HG02678 (cell line): ENCODE data around the gene TRIM66.

Experiments used
- ATAC-seq: cut with Tn5 transposase; IDR thresholded peaks from one replicate; pipeline ENCODE4 v1.9.1; 2021; ENCODE audit warnings: mild to moderate bottlenecking, moderate library complexity; ENCODE audit not compliant: unreplicated experiment

TRIM66 gene

DNA sequence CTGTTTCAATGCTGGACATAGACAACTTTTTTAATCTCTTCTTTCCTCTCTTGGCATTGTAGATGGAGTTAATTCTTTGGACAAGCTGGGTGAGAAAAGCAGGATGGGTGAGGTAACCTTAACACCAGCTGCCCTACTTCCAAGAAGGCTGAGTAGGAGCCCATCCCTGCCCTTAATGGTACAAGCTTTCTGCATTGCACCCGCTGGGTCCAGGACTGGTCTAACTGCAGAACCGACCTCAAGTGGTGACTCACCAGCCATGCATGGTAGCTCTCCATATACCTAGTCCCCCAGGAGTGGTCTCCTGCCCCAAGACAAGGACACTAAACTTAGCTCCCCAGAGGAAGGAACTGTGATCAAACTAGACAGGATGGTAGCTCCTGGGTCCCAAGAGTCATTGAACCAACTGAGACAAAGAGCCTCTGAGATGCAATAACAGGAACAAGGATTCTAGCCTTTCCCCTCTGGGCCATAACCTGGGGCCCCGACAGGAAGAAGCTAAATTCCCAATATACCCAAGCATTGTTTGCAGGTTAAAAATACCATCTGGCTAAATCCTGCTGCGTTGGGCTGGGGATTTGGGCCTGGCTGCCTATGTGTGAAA is 32.3 kb upstream of the TRIM66 start:
- ATAC-seq, result no peak

DNA sequence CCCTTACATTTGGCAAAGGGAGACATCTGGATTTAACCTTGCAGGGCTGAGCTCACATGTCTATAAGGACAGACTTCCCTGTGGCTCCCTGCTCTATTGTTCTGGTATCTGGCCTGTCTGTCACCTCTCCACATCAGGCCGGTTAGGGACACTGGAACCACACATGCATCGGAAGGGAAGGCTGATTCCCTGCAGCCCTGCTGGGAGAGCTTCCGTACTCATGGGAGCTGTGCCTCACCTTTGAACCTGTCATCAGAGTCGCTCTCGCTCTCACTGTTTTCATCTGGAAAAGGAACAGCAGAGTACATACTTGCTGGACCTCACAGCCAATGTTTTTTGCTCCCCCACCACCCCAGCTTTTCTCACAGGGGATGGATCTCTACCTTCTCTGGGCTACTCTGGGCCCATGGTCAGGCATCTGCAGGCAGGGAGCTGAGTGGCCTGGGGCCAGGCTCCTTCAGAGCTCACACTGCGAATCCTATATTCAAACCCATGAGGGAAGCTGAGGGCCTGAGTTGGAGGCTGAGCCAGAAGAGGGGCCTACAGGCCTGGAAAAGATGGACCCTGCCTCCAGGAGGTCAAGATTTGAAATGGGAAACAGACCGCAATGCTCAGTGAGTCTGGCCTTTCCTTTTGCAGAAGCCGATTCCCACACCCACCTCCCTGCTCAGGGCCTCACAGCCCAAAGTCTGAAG is 31.4 kb upstream of the TRIM66 start:
- no peak for ATAC-seq

DNA sequence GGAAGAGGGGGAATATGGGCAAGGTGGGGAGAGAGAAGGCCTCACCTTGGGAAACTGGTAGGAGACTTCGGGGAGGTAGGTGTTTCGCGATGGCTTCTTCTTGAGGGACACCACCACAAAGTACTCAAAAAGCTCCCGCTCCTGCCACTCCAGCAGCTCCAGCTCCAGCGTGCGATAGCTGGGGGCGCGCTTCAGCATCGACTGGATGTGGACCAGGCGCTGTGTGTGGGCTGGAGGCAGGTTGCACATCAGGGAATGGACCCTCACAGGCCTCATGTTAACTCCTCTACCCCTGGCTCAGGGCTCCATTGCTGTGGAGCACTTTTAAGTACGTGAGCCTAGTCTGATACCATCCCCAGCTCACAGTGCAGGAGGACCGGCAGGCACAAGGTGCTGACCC is 30.0 kb upstream of the TRIM66 start:
- ATAC-seq, result no peak

DNA sequence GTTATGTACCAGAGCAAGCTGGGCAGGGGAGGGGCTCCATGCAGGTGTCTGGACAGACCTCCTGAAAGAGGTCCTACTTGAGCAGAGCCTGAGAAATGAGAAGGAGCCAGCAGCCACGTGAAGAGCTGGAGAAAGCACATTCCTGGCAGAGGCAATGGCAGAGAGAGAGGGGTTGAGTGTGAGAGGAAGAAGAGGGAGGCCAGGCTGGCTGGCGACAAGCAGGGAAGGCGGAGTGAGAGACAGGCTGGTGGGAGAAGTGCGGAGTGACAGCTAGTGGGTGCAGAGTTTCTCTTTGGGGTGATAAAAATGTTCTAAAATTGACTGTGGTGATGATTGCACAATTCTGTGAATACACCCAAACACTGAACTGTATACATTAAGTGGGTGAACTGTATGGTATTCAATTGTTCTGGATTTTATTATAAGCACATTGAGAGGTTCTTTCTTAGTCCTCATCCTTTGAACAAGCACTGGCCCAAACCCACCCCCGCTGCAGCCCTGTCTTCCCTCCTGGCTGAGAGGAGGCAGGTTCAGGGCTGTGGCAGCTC is 29.5 kb upstream of the TRIM66 start:
- no peak for ATAC-seq

DNA sequence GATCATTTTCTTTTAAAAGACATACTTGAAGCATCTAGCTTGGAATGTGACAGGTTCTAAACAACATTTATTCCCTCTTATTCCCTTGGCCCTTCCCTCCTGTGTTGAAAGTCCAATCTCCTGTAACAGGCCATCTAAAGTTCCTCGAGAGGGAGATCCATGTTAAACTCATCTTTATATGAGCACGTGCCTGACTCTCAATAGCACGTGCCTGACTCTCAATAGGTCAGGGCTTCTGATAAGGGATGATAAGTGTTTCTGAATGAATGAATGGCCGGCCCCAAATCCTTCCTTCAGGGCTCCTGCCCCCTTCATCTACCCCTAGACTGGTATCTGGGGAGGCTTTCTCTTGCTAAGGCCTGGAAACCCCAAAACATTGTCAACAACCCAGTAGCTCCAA is 27.3 kb upstream of the TRIM66 start:
- no peak for ATAC-seq

DNA sequence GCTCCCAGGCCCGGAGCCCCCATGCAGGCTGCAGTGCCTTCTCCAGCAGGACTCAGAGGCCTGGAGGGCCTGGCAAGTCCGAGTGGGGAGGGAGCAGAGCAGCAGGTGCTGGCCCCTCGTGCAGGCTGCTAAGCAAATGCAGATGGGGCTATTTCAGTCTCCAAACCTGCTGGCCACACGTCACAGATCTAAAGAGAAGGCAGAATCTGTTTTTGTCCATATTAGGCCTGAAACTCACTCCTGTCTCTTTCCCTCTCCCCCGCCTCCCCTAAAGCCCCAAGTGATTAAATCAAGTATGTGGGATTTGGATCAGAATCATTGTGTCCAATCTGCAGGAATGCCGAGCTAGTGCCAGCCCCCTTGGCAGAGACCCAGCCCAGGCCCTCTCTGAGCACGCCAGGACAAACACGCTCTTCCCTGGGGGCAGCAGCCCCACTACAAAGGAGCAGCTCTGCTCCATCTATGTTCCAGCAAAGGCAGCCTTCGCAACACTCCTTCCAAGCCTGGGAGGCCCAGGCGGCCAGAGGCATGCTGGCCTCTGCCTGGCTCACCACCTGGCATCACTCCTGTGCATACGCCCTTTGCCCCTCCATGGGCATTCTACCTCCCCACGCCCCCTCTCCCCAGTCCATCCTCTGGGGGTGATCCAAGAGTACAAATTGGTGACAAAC is 26.7 kb upstream of the TRIM66 start:
- ATAC-seq, result no peak

DNA sequence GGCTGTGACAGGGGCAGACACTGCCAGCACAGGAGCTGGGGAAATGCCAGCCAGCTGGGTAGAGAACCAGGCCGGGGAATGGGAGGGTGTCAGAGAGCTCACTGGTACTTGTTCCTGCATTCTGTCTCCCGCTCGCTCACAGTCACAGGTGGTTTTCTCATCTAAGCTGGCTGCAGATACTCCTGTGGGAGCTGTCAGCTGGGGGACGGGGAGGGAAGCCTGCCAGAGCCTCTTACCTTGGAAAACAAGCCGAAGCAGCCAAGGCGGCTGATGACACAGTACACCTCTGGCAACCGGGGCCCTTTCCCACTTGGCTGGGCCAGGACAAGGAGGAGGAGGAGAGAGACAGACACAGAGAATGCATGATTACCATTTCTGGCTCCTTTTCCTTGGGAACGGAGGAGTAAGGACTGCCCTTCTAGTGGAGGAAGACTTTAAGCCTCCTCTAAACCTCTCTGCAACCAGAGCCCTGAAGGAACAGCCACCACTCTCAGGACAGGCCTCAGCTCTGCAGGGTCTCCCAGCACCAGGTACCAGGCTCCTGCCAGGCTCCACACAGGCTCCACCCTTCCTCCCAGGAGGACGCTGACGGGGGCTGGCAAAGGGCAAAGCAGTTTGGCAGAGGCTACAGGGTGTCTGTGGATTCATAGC is 25.2 kb upstream of the TRIM66 start:
- ATAC-seq, result no peak

DNA sequence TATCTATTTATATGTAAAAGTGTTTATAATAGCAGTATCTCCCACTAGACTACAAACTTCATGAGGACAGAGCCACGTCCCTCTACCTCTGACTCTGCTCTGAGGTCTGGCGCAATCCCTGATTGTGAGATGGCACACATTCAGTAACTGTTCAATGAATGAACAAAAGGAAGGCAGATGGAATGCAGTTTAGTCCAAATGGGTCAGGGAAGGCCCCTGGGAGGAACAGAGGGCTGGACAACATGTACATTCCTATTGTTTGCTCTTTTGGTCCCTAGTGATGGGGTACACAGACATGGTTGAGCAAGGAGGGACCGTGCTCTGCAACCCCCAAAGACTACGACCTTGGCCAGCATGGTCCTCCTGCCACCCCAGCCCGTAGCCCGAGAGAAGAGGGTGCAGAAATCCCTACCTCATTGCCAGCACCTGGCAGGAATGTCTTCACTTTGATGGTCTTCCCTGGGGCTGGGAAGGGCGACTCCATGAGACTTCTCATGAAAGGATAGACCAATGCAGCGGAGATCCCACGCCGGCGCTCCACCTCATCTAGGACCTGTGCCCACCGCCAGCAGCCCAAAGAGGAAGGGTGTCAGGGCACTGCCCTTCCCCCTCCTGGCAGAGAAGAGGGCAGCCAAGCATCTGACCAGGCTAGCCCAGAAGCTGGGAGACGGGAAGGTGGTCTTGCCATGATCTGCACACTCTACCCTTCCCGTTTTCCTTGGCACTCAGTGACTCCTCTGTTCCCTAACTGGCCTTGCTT is 24.4 kb upstream of the TRIM66 start:
- no peak for ATAC-seq

DNA sequence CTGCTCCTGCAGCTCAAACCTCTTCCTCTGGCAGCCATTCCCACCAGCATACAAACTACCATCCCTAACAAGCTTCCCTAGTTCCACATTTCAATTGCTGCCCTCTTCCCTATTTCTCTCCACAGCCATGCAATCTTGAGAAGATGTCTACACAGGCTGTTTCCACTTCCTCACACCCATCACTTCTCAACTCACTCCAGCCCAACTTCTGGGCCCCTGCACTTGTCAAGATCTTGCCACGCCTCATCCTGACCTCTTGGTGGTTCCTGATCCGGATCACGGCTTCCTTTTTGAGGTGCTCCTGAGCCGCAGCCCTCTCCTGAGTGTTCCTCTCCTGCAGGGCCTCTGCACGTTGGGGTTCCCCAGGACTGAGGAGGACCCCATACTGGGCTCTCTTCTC is 22.7 kb upstream of the TRIM66 start:
- ATAC-seq, result no peak

DNA sequence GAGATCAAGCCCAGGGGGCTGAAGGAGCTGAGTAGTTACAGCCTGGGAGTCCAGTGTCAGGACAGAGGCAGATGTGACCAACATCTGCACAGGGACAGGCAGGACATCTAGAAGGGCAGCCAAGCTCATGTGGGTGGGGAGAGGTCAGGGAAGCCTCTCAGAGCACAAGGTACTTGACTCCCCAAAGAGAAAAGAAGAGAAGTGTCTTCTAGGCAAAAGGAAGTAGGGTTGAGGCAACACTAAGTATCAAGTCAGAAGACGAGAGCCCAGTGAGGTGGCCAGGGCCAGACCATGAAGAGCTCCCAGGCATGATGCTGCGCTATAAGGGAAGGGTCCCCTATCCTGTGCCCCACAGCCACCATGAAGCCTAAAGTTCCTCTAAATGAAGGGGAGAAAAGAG is 21.7 kb upstream of the TRIM66 start:
- ATAC-seq, result no peak

DNA sequence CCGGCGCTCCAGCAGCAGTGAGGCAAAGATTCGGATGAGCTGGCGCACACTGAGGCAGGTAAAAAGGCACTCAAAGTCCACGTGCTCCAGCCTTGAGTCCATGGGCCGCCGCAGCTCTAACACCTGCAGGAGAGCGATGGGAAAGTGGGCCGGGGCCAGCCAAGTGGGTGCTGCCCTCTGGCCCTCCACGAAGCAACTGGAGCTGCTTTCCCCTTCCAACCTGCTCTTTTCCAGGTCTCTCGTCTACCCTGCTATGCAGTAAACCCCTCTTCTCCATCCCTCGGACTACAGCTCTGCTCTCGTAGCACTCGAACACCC is 20.1 kb upstream of the TRIM66 start:
- ATAC-seq, result no peak

DNA sequence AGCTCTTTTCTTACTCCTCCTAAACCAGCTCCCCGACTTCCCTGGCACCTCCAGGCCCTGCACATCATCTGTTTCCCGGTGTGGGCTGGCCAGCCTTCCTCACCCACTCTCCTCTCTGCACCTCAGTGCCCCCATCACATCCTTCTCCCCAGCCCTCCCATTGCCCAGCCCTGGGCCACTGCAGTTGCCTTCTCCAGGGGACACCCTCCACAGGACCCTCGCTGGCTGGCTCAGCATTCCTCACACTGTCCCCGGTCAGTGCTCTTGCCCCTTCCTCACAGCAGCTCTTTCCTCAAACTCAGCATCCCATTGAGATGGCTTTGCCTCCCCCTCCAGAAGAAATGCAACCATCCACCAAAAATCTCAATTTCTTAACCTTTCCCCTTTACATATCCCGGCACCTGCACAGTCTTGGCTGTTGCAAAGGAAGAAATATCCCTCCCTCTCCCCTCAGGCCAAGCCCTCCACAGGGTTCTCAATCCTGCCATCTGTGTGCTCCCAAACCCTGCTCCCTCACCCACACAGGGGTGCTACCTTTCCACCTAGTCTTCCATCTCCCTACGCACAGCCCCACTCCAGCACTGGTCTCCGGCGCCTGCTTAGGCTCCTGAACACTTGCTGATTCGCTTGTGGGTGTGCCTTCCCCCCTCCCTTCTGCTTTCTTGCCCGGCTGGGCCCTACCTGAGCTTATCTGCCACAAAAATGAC is 19.6 kb upstream of the TRIM66 start:
- ATAC-seq, result no peak

DNA sequence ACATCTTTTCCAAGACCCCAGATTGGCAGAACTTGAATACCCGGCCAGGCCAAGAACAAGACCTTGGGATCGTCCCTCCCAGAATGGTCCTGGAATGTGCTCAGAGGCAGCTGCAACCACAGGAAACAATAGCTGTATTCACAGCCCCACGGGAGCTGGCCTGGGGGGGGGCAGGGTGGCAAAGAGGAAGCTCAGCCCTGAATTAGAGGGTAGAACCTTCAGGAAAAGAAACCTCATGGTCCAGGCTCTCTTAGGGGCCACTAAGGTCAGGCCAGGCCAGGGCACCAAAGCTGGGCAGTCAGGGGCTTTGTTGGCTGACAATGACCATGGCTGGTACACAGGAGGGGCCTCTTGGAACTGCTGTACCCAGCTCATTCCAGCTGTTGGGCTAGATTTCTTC is 17.4 kb upstream of the TRIM66 start:
- no peak for ATAC-seq

DNA sequence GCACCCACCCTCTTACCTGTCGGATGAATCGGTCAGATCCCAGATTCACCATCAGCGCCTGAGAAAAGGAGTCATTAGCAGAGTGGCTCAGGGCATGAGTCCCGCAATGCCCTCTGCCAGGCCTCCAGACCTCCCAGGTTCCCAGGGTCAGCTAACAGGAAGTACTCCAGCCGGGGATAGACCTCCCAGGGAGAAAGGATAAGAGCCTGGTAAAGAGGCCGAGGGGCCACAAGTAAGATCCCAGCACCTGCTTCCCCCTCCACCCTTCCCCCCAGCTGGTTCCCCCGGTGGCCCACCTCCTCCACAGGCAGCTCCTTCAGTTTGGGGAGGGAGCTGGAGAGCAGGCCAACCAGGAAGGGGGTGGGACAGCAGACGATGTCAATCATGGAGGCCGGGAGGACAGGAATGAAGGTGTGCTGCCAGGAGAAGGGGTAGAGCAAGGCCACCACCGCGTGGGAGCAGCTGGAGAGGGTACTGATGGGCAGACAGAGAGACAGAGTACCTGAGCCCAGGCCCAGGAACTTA is 16.5 kb upstream of the TRIM66 start:
- ATAC-seq, result no peak

DNA sequence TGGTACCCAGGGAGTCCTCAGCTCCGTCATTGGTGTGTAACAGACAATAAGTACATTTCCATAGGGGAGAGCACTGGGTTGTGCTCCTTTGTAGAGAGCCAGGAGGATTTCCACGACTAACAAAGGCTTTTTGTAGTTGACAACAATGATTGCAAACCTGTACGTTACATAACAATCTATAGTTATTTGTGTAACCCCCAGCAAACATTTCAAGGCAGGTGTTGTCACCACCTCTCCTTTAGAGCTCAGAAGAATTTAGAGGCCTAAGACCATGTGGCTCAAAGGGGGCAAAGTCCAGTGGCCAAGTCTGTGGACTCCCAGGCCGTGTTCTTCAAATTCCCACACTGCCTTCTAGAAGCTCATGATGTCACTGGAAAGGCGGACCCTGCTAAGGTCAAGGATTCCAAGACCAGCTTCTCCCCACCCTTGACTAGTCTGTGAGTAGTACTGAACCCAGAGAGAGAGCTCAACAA is 15.9 kb upstream of the TRIM66 start:
- no peak for ATAC-seq

DNA sequence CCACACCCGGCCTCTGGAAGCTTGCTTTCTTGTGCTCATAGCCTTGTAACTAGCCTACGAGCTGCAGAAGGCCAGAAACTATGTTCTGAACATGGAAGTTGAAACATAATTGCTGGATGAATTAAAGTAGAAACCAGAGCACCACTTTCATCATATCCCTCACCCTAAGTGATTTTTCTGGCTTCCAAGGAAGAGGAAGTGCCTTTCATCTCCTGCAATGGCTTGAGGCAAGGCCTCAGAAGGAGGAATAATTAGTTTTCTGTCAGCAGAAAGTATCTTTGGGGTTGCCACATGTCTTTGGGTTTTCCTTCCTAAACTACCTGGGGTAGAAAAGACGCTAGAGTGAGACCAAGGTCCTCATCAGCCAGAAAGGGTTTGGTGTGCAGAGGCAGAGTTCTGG is 14.6 kb upstream of the TRIM66 start:
- ATAC-seq, result no peak

DNA sequence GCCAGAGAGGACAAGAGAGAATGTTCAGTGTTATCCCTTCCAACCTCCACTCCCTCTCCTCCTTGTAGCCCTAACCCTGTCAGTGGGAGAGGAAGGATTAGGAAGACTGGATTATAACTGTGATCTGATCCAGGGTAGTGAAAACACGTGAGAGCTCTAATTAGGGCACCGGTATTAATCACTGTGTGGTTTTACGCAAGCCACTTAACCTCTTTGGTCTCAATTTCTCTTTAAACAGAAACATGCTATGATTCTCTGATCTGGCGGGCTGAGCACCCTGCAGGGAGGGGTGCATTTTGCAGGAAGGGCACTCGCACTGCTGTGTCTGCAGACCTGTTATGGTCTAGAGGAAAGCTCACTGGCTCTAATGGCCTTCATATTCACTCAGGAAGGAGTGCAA is 11.7 kb upstream of the TRIM66 start:
- ATAC-seq, result no peak

DNA sequence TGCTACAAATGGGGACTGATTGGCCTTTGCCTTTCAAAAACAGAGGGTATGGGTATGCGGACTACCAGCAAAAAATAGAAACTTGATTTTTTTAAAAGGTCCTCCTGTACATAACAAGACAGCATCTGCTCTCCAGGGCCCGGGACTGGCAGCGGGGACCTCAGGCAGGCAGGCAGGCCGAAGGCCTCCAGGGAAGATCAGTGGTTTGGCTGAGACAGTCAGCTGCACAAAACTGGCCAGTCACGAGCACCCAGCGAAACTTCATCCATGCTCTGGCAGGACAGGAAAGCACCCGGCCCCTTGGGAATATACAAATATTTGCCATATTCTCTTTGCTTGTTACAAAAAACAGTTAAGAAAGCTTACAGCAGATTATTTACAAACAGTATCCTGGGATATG is 11.1 kb upstream of the TRIM66 start:
- no peak for ATAC-seq

DNA sequence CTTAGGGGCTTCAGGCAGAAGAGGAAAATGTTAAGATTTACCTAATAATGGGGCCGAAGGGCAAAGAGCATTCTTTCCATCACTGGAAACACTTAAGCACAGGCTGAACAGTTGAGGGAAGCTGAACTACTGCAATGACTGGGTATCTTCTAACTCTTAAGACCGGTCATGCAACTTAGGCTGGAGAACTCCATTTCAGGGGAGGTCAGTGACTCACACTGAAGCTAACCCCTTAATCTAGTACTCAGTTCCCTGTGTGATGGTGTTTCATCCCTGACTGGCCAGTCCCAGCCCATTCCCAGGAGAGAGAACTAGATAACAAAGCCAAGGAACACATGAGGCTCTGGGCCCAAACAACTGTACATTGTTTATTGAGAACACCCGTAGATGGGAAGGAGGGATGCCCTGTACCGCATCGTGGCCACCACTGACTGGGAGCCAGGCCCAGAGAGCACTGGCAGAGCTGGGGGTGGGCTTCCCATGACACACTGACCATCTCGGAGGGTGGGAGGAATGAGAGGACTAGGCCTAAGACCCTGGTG is 10.6 kb upstream of the TRIM66 start:
- ATAC-seq, result no peak

DNA sequence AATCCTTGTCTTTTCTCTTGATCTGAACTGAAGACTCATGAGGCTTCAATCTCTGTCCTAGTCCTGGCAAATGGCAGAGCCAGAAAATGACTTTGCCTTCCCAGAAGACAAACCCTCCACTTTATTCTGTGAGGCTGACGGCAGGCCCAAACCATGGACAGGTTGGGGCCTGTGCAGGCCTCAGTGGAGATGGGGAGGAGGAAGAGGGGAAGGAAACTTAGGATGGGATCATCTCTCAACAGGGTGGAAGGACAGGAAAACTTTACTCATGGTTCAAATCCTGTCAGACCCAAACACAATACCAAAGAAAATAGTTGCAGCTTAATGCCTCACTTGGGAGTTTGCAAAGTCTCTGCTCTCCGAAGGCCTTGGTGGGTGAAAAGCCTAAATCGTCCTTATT is 10.0 kb upstream of the TRIM66 start:
- no peak for ATAC-seq
